Measurements from ENCODE around the gene ITPKA.

GRCh38 chr15:41484937-41485625 is 8.6 kb upstream of the ITPKA start:
- TF ChIP-seq POLR2A (IDR thresholded peaks at IDR 0.05), result no peak
- TF ChIP-seq, protein P1, sequence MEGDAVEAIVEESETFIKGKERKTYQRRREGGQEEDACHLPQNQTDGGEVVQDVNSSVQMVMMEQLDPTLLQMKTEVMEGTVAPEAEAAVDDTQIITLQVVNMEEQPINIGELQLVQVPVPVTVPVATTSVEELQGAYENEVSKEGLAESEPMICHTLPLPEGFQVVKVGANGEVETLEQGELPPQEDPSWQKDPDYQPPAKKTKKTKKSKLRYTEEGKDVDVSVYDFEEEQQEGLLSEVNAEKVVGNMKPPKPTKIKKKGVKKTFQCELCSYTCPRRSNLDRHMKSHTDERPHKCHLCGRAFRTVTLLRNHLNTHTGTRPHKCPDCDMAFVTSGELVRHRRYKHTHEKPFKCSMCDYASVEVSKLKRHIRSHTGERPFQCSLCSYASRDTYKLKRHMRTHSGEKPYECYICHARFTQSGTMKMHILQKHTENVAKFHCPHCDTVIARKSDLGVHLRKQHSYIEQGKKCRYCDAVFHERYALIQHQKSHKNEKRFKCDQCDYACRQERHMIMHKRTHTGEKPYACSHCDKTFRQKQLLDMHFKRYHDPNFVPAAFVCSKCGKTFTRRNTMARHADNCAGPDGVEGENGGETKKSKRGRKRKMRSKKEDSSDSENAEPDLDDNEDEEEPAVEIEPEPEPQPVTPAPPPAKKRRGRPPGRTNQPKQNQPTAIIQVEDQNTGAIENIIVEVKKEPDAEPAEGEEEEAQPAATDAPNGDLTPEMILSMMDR (IDR thresholded peaks at IDR 0.05), result no peak

Data from body of pancreas (tissue), 4 donors.